GM18907 (cell line): ENCODE measurements around the gene KAZN.

Experiments used
- ATAC-seq: cut with Tn5 transposase; IDR thresholded peaks from one replicate; pipeline ENCODE4 v1.9.1; 2021; ENCODE audit warnings: mild to moderate bottlenecking, moderate library complexity; ENCODE audit not compliant: unreplicated experiment

KAZN gene

DNA sequence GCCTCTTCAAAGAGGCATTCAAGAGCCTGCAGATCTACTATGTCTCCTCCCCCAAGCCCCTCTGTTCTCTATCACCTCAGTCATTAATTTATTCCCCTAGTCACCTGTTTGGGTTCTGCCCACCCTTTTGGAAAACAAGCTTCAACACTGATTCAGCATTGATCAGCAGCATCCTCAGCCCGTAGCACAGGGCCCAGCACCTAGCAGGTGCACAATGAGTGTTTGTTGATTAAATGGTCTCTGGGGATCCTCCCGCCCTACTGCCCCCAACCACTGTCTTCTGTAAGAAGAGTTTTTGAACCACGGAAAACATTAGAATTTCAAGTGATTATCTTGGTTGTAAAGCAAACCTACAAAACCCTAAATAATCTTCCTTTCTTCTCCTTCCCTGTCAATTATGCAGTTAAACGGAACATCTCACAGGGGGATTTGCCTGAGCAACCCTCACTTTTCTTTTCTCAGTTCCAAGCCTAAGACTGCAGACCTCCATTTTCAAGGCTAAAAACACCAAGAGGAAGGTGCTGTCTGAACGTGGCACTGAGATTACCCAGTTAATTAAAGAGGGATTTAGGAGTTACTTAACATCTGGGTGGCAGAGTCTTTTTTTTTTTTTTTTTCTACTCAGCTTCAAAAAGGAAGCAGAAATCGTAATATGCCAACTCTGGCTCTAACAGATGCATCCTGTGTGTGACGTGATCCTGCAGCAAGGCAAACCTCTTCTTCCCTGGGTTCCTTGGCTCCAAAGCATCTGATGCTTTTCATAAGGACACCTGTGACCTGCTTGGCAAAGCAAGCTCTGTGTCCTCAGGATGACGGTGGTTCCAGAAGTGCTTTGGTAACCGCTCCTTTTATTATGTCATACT is 163.0 kb downstream of the KAZN start:
- ATAC-seq: no peak

DNA sequence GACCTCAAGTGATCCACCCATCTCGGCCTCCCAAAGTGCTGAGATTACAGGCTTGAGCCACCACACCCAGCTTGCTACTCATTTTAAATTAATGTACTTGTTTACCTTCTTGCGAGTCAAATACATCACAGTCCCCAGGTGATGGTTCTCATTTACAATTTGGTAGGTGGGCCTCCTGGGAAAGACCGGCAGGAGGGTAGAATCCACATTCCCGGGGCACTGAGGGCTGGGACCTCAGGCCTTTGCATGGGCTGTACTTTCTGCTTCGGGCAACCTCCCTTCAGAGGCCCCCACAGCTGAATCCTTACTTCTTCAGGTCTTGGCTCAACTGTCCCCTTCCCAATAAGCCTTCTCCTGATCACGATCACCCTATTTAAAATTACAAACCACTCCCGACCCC is 165.5 kb downstream of the KAZN start:
- no peak for ATAC-seq

GRCh38 chr1:14765773-14766172 is 167.3 kb downstream of the KAZN start:
- no peak for ATAC-seq

DNA sequence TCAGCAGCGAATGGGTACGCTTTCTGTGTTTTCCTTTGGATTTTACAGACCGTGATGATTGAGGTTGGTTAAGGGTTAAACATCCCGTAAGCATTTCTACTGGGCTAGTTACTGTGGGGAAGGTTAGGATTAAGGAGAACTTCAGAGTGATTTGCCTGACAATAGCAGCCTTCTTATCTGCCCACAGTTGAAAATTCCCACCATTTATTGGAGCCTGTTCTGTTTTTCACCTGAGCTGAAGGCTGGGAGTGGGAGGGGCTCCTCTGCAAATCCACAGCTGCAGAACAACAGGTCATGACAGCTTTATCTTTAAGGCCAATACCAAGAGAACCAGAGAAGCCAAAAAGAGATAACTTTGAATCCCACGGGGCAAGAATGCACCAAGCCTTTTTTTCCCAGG is 168.6 kb downstream of the KAZN start:
- ATAC-seq: no peak

GRCh38 chr1:14768582-14769304 is 170.3 kb downstream of the KAZN start:
- no peak for ATAC-seq

- ATAC-seq: no peak
These were observed 171.2 kb downstream of the KAZN start for GRCh38 chr1:14769486-14770274.

DNA sequence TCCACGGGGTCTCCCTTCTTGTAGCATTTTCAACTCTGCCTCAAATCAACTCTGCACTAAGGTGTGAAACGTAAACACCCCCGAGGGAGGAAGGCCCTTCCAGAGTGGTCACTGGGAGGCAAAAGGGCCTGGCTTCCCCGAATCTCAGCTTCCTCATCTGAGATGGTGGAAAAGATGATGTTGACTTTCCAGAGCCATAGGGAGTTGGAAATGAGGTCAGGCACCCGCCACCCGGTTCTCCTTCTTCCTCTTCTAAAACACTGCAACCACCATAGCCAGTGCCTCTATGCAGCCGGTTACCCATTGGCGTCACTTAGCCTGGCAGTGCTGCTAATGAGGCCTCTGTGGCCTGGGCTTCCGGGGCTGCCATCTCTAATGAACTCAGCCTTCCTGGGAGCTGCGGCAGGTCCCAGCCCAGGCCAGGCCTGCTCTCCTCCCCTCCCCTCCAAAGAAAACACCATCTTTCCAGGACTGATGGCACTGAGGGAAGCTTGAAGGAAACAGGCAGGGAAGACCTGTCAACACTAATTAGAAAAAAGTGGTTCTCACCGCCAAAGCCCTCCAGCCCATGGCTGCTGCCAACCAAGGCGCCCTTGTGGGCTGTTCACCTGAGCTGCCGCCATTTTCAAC is 175.0 kb downstream of the KAZN start:
- no peak for ATAC-seq

DNA sequence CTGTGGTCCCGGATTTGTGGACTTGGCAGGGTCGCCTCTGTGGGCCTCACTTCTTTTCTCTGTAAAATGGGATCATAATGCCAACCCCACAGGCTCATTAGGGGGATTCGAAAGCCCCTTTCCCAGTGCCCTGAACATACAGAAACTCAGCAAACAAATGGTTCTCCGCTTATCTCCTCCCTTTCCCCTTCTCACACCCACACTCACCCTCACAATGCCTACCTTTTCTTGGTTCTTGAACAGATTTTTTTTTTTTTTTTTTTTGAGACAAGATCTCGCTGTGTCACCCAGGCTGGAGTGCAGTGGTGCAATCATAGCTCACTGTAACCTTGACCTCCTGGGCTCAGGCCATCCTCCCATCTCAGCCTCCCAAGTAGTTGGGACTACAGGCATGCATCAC is 175.7 kb downstream of the KAZN start:
- no peak for ATAC-seq

DNA sequence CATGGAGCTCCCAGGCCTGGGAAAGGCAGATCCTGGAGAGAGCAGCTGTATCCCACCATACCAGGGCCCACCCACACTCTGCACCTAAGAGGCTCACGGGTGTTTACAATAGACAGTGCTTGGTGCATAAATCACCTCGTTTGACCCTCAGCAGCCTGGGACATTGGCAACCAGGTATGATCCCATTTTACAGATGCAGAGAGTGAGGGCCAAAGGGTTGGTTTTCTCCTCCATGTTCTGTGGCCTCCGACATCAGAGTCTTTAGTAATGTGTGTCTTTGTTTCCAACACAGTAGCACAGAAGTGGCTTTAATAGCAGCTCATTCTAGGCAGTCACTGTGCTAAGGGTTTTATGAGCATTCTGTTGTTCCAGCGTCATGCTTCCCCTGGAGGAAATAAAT is 176.5 kb downstream of the KAZN start:
- no peak for ATAC-seq

DNA sequence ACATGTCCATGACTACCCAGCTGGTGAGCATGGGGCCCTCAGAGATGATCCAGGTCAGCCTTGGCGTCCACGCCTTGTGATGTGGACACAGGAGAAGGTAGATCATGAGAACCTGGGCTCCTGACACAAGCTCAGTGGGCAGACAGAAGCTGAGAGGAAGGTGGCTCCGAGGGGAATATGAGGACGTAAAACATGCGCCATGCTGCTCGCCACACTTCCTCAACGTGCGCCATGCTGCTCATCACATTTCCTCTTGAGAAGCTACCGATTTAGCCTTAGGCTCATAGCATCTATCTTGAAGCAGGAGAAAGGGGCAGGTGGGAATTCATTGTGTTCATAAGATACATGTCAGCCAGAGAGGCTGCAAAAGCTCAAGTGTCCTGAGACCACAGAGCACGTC is 176.9 kb downstream of the KAZN start:
- no peak for ATAC-seq

DNA sequence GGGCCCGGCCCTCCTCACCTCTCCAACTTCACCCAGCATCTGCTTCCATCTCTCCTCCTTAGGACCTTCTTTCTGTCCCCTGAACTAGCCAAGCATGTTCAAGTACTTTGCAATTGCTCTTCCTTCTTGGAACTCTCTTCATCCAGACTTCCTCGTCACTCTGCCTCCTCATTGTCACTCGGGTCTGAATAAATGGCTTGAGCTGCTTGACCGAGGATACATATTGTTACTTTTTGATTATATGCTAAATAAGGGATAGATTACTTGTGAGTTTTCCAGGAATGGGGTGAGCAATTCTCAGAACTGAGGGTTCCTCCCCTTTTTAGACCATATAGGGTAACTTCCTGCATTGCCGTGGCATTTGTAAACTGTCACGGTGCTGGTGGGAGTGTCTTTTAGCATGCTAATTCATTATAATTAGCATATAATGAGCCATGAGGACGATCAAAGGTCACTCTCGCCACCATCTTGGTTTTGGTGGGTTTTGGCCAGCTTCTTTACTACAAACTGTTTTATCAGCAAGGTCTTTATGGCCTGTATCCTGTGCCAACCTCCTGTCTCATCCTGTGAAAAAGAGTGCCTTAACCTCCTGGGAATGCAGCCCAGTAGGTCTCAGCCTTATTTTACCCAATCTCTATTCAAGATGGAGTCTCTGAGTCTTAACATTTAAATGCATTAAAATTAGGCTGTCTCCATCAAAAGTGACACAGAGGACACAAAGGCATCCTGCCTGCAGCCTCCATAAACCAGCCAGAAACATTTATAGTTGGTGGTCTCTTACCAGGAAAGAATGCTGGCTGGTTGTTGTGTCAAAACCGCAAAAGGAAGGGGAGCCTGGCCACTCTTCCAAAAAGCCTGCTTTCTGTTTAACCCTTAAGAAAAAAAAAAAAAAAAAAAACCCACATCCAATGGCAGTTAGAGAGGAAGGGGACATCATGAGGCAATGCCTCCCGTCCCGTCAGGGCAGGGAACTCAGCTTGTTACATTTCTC is 179.3 kb downstream of the KAZN start:
- ATAC-seq: no peak

DNA sequence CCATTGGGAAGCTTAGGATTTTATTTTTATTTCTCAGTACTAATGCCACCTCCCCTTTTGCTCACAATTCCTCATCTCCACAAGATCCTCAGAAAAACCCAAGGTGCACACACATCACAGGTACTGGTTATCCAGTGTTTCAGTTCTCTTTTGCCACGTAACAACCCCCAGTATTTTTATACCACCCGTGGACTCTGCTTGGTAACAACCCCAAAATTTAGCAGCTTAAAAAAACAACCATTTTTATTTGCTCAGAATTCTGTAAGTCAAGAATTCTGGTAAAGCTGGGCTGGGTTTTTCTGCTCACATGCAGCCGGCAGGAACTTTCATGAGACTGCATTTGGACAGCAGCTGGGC is 180.0 kb downstream of the KAZN start:
- no peak for ATAC-seq

DNA sequence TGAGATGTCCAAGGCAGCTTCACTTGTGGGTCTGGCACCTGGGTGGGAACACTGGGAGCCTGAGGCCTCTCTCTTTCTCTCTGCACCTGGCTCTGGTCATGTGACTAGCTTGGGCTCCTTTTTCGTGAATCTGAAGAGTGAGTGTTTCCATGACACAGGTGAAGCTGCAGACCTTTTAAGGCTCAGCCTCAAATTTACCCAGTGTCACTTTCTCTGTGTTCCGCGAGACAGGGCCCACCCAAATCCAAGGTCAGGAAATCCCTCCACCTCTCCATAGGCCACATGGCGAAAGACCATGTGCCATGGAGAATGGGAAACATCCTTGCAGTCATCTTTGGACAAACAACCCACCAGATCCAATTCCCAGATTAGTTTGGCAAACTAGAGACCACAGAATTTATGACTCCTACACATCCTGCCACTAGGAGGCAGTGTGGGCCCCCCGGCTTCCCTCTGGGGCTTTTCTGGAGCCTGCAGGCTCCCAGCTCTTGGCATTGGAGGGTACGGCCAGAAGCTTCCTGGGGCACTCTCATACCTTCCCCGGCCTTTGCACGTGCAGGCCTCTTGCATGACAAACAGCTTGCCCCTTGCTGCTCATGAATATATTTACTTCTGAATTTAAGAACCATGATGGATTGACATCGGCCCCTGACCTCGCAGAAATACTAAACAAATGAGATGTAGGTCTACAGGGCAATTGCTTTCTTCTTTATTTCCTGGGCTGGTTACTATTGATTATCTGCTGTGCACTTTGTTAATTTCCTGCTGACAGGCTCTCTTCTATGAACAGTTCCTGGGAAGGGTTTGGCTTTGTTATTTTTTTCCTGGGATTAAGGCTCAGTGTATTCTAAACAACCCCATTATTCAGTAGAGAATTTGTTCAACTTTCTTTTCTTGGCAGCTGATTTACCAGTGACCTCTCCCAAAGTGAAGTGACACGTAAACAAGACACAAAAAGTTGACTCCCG is 180.7 kb downstream of the KAZN start:
- ATAC-seq: no peak

GRCh38 chr1:14780271-14780670 is 181.8 kb downstream of the KAZN start:
- no peak for ATAC-seq

- ATAC-seq: no peak
These were observed 183.3 kb downstream of the KAZN start for GRCh38 chr1:14781811-14782210.

DNA sequence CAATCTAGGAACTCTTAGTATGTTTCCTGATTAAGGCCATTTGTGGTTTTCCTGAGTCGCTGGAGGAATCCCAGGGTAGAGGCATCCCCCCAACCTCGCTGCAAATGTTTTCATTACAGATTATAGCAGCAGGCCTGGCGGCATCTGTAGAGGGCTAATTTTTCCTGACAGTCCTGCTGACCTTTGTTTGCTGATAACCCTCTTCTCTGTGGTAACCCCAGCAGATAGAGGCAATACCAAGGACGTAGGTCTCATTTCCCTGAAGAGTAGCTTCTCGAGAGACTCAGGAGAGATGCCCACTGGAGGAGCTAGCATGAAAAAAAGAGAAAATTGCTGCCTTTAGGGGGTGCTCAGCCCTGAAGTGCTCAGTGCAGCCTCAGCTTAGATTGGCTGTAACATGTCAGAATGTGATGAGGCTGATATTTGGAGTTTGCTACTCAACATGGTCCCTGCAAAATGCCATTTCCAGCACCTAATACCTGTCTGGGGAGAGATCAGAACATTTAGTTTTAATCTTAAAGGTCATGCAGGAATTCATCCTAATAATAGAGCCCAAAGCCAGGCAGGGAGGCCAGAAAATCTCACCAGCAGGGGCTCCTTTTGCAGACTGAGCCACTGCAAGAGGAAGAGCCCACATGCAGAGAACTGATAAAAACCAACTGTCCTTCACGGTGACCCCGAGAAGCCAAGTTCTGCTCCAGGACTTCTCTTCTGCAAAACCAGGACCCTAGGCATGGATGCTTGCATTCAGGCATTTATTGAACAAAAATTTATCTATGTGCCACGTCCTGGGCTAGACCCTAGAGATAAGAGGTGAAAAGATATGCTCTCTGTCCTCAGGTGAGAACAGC is 184.5 kb downstream of the KAZN start:
- ATAC-seq: no peak

- no peak for ATAC-seq
These were observed 185.1 kb downstream of the KAZN start for GRCh38 chr1:14783592-14783886.
